ENCODE results near the gene WDR1. TPM values are rescaled to one million over a fixed set of nuclear protein-coding genes. Genes with fewer than 3 reads are reported as not detected.

Gene WDR1
- total RNA-seq, 1 experiment from 2014 or later: 258 TPM

GRCh38 chr4:10083331-10083771 lies 33.2 kb downstream of the WDR1 start:
- Histone ChIP-seq H3K36me3 (ENCODE audit: low read depth) (no peaks in the 10 kb centered on the region), H3K27ac (no peak overlapping the region), H3K4me3 (no peak overlapping the region), H3K4me1 (replicated peaks; ENCODE audit: insufficient read depth) (no peaks in the 10 kb centered on the region), H3K4me2 (no peak overlapping the region), H3K27me3 (ENCODE audit: insufficient read depth, low read depth) (no peaks in the 10 kb centered on the region), H4K20me1 (ENCODE audit: insufficient read depth) (no peaks in the 10 kb centered on the region; the same call in none of the 2 replicates), H2AFZ (no peak overlapping the region), H3K79me2 (ENCODE audit: low read depth) (no peaks in the 10 kb centered on the region), H3F3A (ENCODE audit: insufficient read depth, low read depth) (no peaks in the 10 kb centered on the region), H3K9me3 (ENCODE audit: insufficient read depth, low read depth) (no peaks in the 10 kb centered on the region), H3K9me2 (ENCODE audit: insufficient read depth) (no peaks in the 10 kb centered on the region)
- ChIA-PET POLR2A (ENCODE audit: unreplicated experiment) (no interaction called here), CTCF (interaction anchor here (0.5 kb wide), 1 partner anchor 22 kb away, joined by 3 read pairs; no protein-coding TSS in a partner anchor)
- no TSS peak for BruUV-seq (replicated peaks)
- no peak for DNase-seq
- TF ChIP-seq EZH2 (IDR thresholded peaks at IDR 0.05; ENCODE audit: low read depth) (no peak), CTCF (conservative IDR thresholded peaks at IDR 0.05) (no peak)
- intact Hi-C loops (cut with micrococcal nuclease; ENCODE audit: unreplicated experiment): no loop called here

- Histone ChIP-seq H3K9me3 (ENCODE audit: insufficient read depth, low read depth) (no peaks in the 10 kb centered on the region), H3K27ac (no peak overlapping the region), H3K79me2 (ENCODE audit: low read depth) (no peaks in the 10 kb centered on the region), H3K4me3 (no peak overlapping the region), H3K4me2 (no peak overlapping the region), H3F3A (ENCODE audit: insufficient read depth, low read depth) (no peaks in the 10 kb centered on the region), H3K27me3 (ENCODE audit: insufficient read depth, low read depth) (no peaks in the 10 kb centered on the region), H4K20me1 (ENCODE audit: insufficient read depth) (no peaks in the 10 kb centered on the region; the same call in none of the 2 replicates), H3K4me1 (replicated peaks; ENCODE audit: insufficient read depth) (no peaks in the 10 kb centered on the region), H3K36me3 (ENCODE audit: low read depth) (no peaks in the 10 kb centered on the region), H2AFZ (no peak overlapping the region), H3K9me2 (ENCODE audit: insufficient read depth) (no peaks in the 10 kb centered on the region)
- TF ChIP-seq CTCF (conservative IDR thresholded peaks at IDR 0.05) (no peak), EZH2 (IDR thresholded peaks at IDR 0.05; ENCODE audit: low read depth) (no peak)
- ChIA-PET CTCF (no interaction called here), POLR2A (ENCODE audit: unreplicated experiment) (no interaction called here)
- intact Hi-C loops (cut with micrococcal nuclease; ENCODE audit: unreplicated experiment): no loop called here
- no peak for DNase-seq
- BruUV-seq (replicated peaks): no TSS peak
These were observed 33.9 kb downstream of the WDR1 start for GRCh38 chr4:10082459-10083272.

- no peak overlapping the region for H3K4me2 ChIP-seq
- no peaks in the 10 kb centered on the region for H3K36me3 ChIP-seq (ENCODE audit: low read depth)
- H3F3A ChIP-seq (ENCODE audit: insufficient read depth, low read depth): no peaks in the 10 kb centered on the region
- no peaks in the 10 kb centered on the region for H3K9me3 ChIP-seq (ENCODE audit: insufficient read depth, low read depth)
- H3K4me1 ChIP-seq (replicated peaks; ENCODE audit: insufficient read depth): no peaks in the 10 kb centered on the region
- H3K27me3 ChIP-seq (ENCODE audit: insufficient read depth, low read depth): no peaks in the 10 kb centered on the region
- ChIA-PET CTCF (no interaction called here), POLR2A (ENCODE audit: unreplicated experiment) (no interaction called here)
- no peaks in the 10 kb centered on the region for H3K79me2 ChIP-seq (ENCODE audit: low read depth)
- no peaks in the 10 kb centered on the region; the same call in none of the 2 replicates for H4K20me1 ChIP-seq (ENCODE audit: insufficient read depth)
- BruUV-seq (replicated peaks): no TSS peak
- DNase-seq: no peak
- TF ChIP-seq EZH2 (IDR thresholded peaks at IDR 0.05; ENCODE audit: low read depth) (no peak), CTCF (conservative IDR thresholded peaks at IDR 0.05) (no peak)
- intact Hi-C loops (cut with micrococcal nuclease; ENCODE audit: unreplicated experiment): no loop called here
- H3K9me2 ChIP-seq (ENCODE audit: insufficient read depth): no peaks in the 10 kb centered on the region
- no peak overlapping the region for H3K27ac ChIP-seq
- no peak overlapping the region for H3K4me3 ChIP-seq
- H2AFZ ChIP-seq: no peak overlapping the region
These were observed 34.6 kb downstream of the WDR1 start for GRCh38 chr4:10082047-10082446.

Measured in PC-9 (cell line).